ENCODE results near the gene SEPTIN2.

Gene SEPTIN2

GRCh38 chr2:241344925-241345651 is 29.4 kb downstream of the SEPTIN2 start:
- Mint-ChIP-seq H3K4me3 (no peak overlapping the region), H3K27me3 (ENCODE audit: low read depth) (no peaks in the 10 kb centered on the region), H3K4me1 (peaks cover 11% of the 10 kb centered on the region), H3K36me3 (ENCODE audit: low read depth) (peaks cover 93% of the 10 kb centered on the region), H3K9me3 (no peaks in the 10 kb centered on the region), H3K27ac (no peak overlapping the region)
- TF ChIP-seq CTCF (IDR thresholded peaks at IDR 0.05; ENCODE audit: unreplicated experiment in 3 of 3): no peak

GRCh38 chr2:241349941-241350340 is 34.2 kb downstream of the SEPTIN2 start:
- H3K9me3 Mint-ChIP-seq: no peaks in the 10 kb centered on the region
- no peaks in the 10 kb centered on the region for H3K27me3 Mint-ChIP-seq (ENCODE audit: low read depth)
- no peak for TF ChIP-seq CTCF (IDR thresholded peaks at IDR 0.05; ENCODE audit: unreplicated experiment in 3 of 3)
- peaks cover 87% of the 10 kb centered on the region for H3K36me3 Mint-ChIP-seq (ENCODE audit: low read depth)
- H3K4me1 Mint-ChIP-seq: peaks cover 17% of the 10 kb centered on the region
- H3K4me3 Mint-ChIP-seq: no peak overlapping the region
- H3K27ac Mint-ChIP-seq: peak overlapping the region in 2 of 3 experiments; percentile 5 to 97

- H3K9me3 Mint-ChIP-seq: no peaks in the 10 kb centered on the region
- H3K27ac Mint-ChIP-seq: peak overlapping the region; percentile 74 to 97 (median 77)
- no peak for TF ChIP-seq CTCF (IDR thresholded peaks at IDR 0.05; ENCODE audit: unreplicated experiment in 3 of 3)
- H3K27me3 Mint-ChIP-seq (ENCODE audit: low read depth): no peaks in the 10 kb centered on the region
- peak overlapping the region in 1 of 3 experiments; percentile 28 for H3K4me3 Mint-ChIP-seq
- H3K4me1 Mint-ChIP-seq: peaks cover 19% of the 10 kb centered on the region
- peaks cover 81% of the 10 kb centered on the region for H3K36me3 Mint-ChIP-seq (ENCODE audit: low read depth)
Observed at GRCh38 chr2:241350530-241350877, 34.8 kb downstream of the SEPTIN2 start.

GRCh38 chr2:241350878-241351639 is 35.3 kb downstream of the SEPTIN2 start:
- Mint-ChIP-seq H3K27me3 (ENCODE audit: low read depth) (no peaks in the 10 kb centered on the region), H3K9me3 (no peaks in the 10 kb centered on the region), H3K4me1 (peaks cover 19% of the 10 kb centered on the region), H3K4me3 (peak overlapping the region in 1 of 3 experiments; percentile 28), H3K27ac (peak overlapping the region; percentile 74 to 97 (median 77)), H3K36me3 (ENCODE audit: low read depth) (peaks cover 76% of the 10 kb centered on the region)
- no peak for TF ChIP-seq CTCF (IDR thresholded peaks at IDR 0.05; ENCODE audit: unreplicated experiment in 3 of 3)

GRCh38 chr2:241351640-241352031 is 35.9 kb downstream of the SEPTIN2 start:
- Mint-ChIP-seq H3K27me3 (ENCODE audit: low read depth) (no peaks in the 10 kb centered on the region), H3K9me3 (no peaks in the 10 kb centered on the region), H3K27ac (peak overlapping the region; percentile 74 to 97 (median 77)), H3K36me3 (ENCODE audit: low read depth) (peaks cover 70% of the 10 kb centered on the region), H3K4me3 (peak overlapping the region in 1 of 3 experiments; percentile 8), H3K4me1 (peaks cover 19% of the 10 kb centered on the region)
- no peak for TF ChIP-seq CTCF (IDR thresholded peaks at IDR 0.05; ENCODE audit: unreplicated experiment in 3 of 3)
